NCI-H2171 treated with DMSO at 0.1 percent for 48 hours (cell line): ENCODE data around the gene ATP2A1.
A peak's percentile ranks its signal among the peaks of the same experiment; 100 is the strongest.
"Not testable (repeated sequence)": the region's sequence is repeated elsewhere in the genome, so short reads cannot be mapped to it uniquely, and the experiment has no call there.

Experiments used
- DNase-seq: peaks from one replicate; lab custom pipeline; 2025; lab: John Stamatoyannopoulos, UW

ATP2A1 gene

GRCh38 chr16:28910086-28911031 is 32.1 kb downstream of the ATP2A1 start:
- peak; percentile 35 for DNase-seq

- DNase-seq, result no peak
These were observed 34.3 kb downstream of the ATP2A1 start for GRCh38 chr16:28912558-28912957.

- peak; percentile 75 for DNase-seq
These were observed 35.8 kb downstream of the ATP2A1 start for GRCh38 chr16:28913946-28914724.

GRCh38 chr16:28915181-28915580 is 36.9 kb downstream of the ATP2A1 start:
- no peak for DNase-seq

- no peak for DNase-seq
These were observed 38.8 kb downstream of the ATP2A1 start for GRCh38 chr16:28917095-28917494.

GRCh38 chr16:28918698-28919097 is 40.4 kb downstream of the ATP2A1 start:
- no peak for DNase-seq

- no peak for DNase-seq
These were observed 44.9 kb downstream of the ATP2A1 start for GRCh38 chr16:28923231-28923587.

GRCh38 chr16:28923652-28924398 is 45.5 kb downstream of the ATP2A1 start:
- peak; percentile 39 for DNase-seq

GRCh38 chr16:28924399-28924761 is 46.1 kb downstream of the ATP2A1 start:
- DNase-seq, result no peak

GRCh38 chr16:28924762-28925385 is 46.6 kb downstream of the ATP2A1 start, which contains the start of gene RABEP2:
Gene RABEP2 (minus strand): TSS chr16:28925238. CDS start chr16:28925163, 75 bp downstream.
- peak; percentile 94 for DNase-seq

- DNase-seq, result peak; percentile 90
These were observed 47.3 kb downstream of the ATP2A1 start for GRCh38 chr16:28925386-28926228.

GRCh38 chr16:28926284-28926683 is 48.0 kb downstream of the ATP2A1 start:
- DNase-seq, result not testable (repeated sequence)

- no peak for DNase-seq
These were observed 49.5 kb downstream of the ATP2A1 start for GRCh38 chr16:28927815-28928214.

- DNase-seq, result no peak
These were observed 51.9 kb downstream of the ATP2A1 start for GRCh38 chr16:28930203-28930602.

- DNase-seq, result no peak
These were observed 52.4 kb downstream of the ATP2A1 start for GRCh38 chr16:28930652-28931051.

- no peak for DNase-seq
These were observed 53.5 kb downstream of the ATP2A1 start, which contains the start of gene CD19 for GRCh38 chr16:28931801-28932225. Gene CD19 (plus strand): TSS chr16:28931971. CDS start chr16:28932001, 30 bp downstream.

- DNase-seq, result no peak
These were observed 54.3 kb downstream of the ATP2A1 start for GRCh38 chr16:28932339-28933141.

GRCh38 chr16:28933171-28933570 is 54.9 kb downstream of the ATP2A1 start:
- no peak for DNase-seq

- DNase-seq, result no peak
These were observed 57.1 kb downstream of the ATP2A1 start for GRCh38 chr16:28935346-28935745.
